ENCODE results near the gene BACE1. TPM values are rescaled to one million over a fixed set of nuclear protein-coding genes. Genes with fewer than 3 reads are reported as not detected.

BACE1 gene
- total RNA-seq, 1 experiment from 2014 or later = 8.5 TPM

- no peak for TF ChIP-seq NR1H2 (CRISPR knock-in tag; IDR thresholded peaks at IDR 0.05)
Observed at GRCh38 chr11:117305145-117305544, 10.9 kb downstream of the BACE1 start (continued).

- Mint-ChIP-seq H3K36me3 (no peaks in the 10 kb centered on the region), H3K4me3 (no peak overlapping the region), H3K27me3 (ENCODE audit: low read depth) (peaks cover 4% of the 10 kb centered on the region; the same call in 1 of the 2 replicates), H3K9me3 (no peaks in the 10 kb centered on the region), H3K27ac (no peak overlapping the region), H3K4me1 (peaks cover 37% of the 10 kb centered on the region)
- DNase-seq (ENCODE audit: low spot score) (no peak), ATAC-seq (peak; percentile 30)
- ChIA-PET CTCF (interaction anchor here (1.7 to 1.8 kb wide), 2 partner anchors 12 to 123 kb away, joined by 9 to 10 read pairs; partner anchors contain the start of gene BACE1), POLR2A (no interaction called here)
- TF ChIP-seq TCF7 (CRISPR knock-in tag; IDR thresholded peaks at IDR 0.05; ENCODE audit: low read depth) (no peak), ZNF219 (CRISPR knock-in tag; IDR thresholded peaks at IDR 0.05; ENCODE audit: borderline replicate concordance) (no peak), NFATC4 (CRISPR knock-in tag; IDR thresholded peaks at IDR 0.05) (no peak), NR3C1 (CRISPR knock-in tag; conservative IDR thresholded peaks at IDR 0.05; ENCODE audit: low read depth) (no peak), USF1 (CRISPR knock-in tag; IDR thresholded peaks at IDR 0.05) (0 out of 2 replicates have a peak, but pooled peaks have one; percentile 20), FOXK1 (CRISPR knock-in tag; IDR thresholded peaks at IDR 0.05) (no peak), ZNF281 (CRISPR knock-in tag; IDR thresholded peaks at IDR 0.05) (no peak), USF2 (CRISPR knock-in tag; IDR thresholded peaks at IDR 0.05) (peak; percentile 34; the same call in 1 of the 2 replicates)
Observed at GRCh38 chr11:117303646-117304315, 12.3 kb downstream of the BACE1 start.

- ATAC-seq (no peak), DNase-seq (ENCODE audit: low spot score) (no peak)
- H3K27ac Mint-ChIP-seq = no peak overlapping the region
- peaks cover 35% of the 10 kb centered on the region for H3K4me1 Mint-ChIP-seq
- H3K4me3 Mint-ChIP-seq = no peak overlapping the region
- H3K36me3 Mint-ChIP-seq = no peaks in the 10 kb centered on the region
- ChIA-PET CTCF (interaction anchor here (0.7 to 1.8 kb wide), 4 partner anchors 9 to 165 kb away, joined by 3 to 10 read pairs (median 8); partner anchors contain the start of gene BACE1), POLR2A (no interaction called here)
- H3K9me3 Mint-ChIP-seq = no peaks in the 10 kb centered on the region
- H3K27me3 Mint-ChIP-seq (ENCODE audit: low read depth) = peaks cover 4% of the 10 kb centered on the region; the same call in 1 of the 2 replicates
- TF ChIP-seq GABPB1 (CRISPR knock-in tag; IDR thresholded peaks at IDR 0.05) (no peak), ZNF423 (CRISPR knock-in tag; IDR thresholded peaks at IDR 0.05) (no peak), PRRX2 (CRISPR knock-in tag; IDR thresholded peaks at IDR 0.05) (no peak), IRF1 (CRISPR knock-in tag; IDR thresholded peaks at IDR 0.05) (no peak), FOXK1 (CRISPR knock-in tag; IDR thresholded peaks at IDR 0.05) (no peak), ZNF317 (CRISPR knock-in tag; IDR thresholded peaks at IDR 0.05; ENCODE audit: borderline replicate concordance, low read depth) (no peak), STAT6 (CRISPR knock-in tag; conservative IDR thresholded peaks at IDR 0.05; ENCODE audit: low read depth) (no peak), ZNF425 (CRISPR knock-in tag; conservative IDR thresholded peaks at IDR 0.05) (no peak), AFF4 (CRISPR knock-in tag; IDR thresholded peaks at IDR 0.05; ENCODE audit: borderline replicate concordance) (no peak), FOXP1 (CRISPR knock-in tag; IDR thresholded peaks at IDR 0.05; ENCODE audit: borderline replicate concordance) (no peak)
Observed at GRCh38 chr11:117303101-117303500, 13.0 kb downstream of the BACE1 start.

All from WTC11 (cell line).